ENCODE measurements around the gene NR2E1.

Gene NR2E1

GRCh38 chr6:108168090-108168463 lies 2.3 kb downstream of the NR2E1 start:
- TF ChIP-seq, protein P1, sequence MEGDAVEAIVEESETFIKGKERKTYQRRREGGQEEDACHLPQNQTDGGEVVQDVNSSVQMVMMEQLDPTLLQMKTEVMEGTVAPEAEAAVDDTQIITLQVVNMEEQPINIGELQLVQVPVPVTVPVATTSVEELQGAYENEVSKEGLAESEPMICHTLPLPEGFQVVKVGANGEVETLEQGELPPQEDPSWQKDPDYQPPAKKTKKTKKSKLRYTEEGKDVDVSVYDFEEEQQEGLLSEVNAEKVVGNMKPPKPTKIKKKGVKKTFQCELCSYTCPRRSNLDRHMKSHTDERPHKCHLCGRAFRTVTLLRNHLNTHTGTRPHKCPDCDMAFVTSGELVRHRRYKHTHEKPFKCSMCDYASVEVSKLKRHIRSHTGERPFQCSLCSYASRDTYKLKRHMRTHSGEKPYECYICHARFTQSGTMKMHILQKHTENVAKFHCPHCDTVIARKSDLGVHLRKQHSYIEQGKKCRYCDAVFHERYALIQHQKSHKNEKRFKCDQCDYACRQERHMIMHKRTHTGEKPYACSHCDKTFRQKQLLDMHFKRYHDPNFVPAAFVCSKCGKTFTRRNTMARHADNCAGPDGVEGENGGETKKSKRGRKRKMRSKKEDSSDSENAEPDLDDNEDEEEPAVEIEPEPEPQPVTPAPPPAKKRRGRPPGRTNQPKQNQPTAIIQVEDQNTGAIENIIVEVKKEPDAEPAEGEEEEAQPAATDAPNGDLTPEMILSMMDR (IDR thresholded peaks at IDR 0.05; ENCODE audit: borderline replicate concordance, insufficient read depth, low read depth, low read length), result no peak
- H3K4me3 ChIP-seq (ENCODE audit: low read depth, low read length), result no peak overlapping the region

DNA sequence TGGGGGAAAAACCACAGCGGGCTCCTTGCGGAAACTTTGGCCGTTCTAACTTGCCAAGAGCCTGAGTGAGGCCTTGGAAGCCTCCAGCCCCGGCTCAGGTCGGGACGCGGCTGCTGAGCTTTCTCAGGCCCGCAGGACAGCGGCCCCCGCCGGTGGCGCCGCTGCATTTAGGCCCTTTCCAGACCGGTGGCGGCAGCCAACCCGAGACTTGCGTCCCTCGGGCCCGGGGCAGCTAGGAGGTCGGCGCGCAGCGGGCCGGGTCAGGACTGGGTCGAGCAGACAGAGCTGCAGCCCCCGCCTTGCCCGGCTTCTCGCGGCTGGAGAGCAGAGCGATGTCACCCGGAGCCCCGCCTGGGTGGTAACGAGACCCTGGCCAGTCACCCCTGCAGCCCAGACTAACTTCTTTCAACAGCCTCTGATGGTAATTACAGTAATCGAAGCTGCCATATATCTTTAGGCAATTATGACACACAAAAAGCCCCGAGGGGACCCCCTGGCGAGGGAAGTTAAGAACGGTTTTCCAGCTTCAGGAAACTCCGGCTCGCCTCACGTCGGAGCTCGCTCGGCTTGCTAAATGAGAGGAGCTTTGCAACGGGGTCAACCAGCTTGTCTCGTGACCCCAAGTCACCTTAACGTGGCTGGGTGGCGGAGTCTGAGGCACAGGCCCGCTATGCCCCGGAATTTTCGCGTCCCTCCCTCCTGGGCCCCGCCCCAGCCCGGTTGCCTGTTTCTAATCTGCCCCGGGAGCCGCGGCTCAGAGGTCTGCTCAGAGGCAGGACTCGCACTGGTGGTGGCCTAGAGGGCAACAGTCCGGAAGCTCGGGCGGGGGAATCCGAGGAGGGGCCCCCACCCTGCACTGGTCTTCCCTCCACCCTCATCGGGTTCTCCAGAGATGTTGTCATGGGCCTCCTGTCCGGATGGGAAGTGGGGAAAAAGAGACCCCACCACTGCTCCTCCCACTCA lies 3.0 kb downstream of the NR2E1 start:
- TF ChIP-seq, protein P1 (IDR thresholded peaks at IDR 0.05; ENCODE audit: borderline replicate concordance, insufficient read depth, low read depth, low read length), result peak; percentile 31; the same call in 1 of the 2 replicates
- H3K4me3 ChIP-seq (ENCODE audit: low read depth, low read length), result no peak overlapping the region

- no peak overlapping the region for H3K4me3 ChIP-seq (ENCODE audit: low read depth, low read length)
- TF ChIP-seq, protein P1 (IDR thresholded peaks at IDR 0.05; ENCODE audit: borderline replicate concordance, insufficient read depth, low read depth, low read length), result no peak
Observed at GRCh38 chr6:108169464-108170331, 3.9 kb downstream of the NR2E1 start.

- H3K4me3 ChIP-seq (ENCODE audit: low read depth, low read length), result no peak overlapping the region
- TF ChIP-seq, protein P1 (IDR thresholded peaks at IDR 0.05; ENCODE audit: borderline replicate concordance, insufficient read depth, low read depth, low read length), result no peak
Observed at GRCh38 chr6:108170332-108171290, 4.8 kb downstream of the NR2E1 start.

GRCh38 chr6:108171291-108171917 lies 5.6 kb downstream of the NR2E1 start:
- no peak overlapping the region for H3K4me3 ChIP-seq (ENCODE audit: low read depth, low read length)
- TF ChIP-seq, protein P1 (IDR thresholded peaks at IDR 0.05; ENCODE audit: borderline replicate concordance, insufficient read depth, low read depth, low read length), result no peak
